ENCODE results near the gene SH3TC1. TPM values are rescaled to one million over a fixed set of nuclear protein-coding genes. Genes with fewer than 3 reads are reported as not detected.

SH3TC1 gene
- 199 and 223 TPM in 2 replicates for total RNA-seq (2013; cell fraction: nucleolus; rRNA removed)
- total RNA-seq (2014; rRNA removed) (30.4 and 33.1 TPM in 2 replicates), total RNA-seq (2014; rRNA removed; fragmentation: Illumina TruSeq; extraction: Trizol) (14.6 and 15.4 TPM in 2 replicates), total RNA-seq (2021) (39.6 and 47.0 TPM in 2 replicates), polyA plus RNA-seq (2011; rRNA removed) (13.0 and 19.8 TPM in 2 replicates), polyA plus RNA-seq (2014; fragmentation: Illumina TruSeq; extraction: Trizol) (2.6 and 7.4 TPM in 2 replicates), polyA plus RNA-seq (2014; fragmentation: Nextera tagmentation; extraction: Ambion mirVana) (under 1 TPM; 0.19 to 0.62 TPM), polyA plus RNA-seq (2014; rRNA removed) (28.4 and 31.8 TPM in 2 replicates), polyA plus RNA-seq (2016; fragmentation: Nextera tagmentation; extraction: Ambion mirVana) (10 to 100 TPM; 17.0 to 19.8 TPM), polyA minus RNA-seq (2011; rRNA and poly(A)+ RNA removed) (23.7 and 77.3 TPM in 2 replicates), Bru-seq, nascent RNA (percentile 86 among the genes with signal in this experiment), BruChase-seq, experiment 1, labeled RNA remaining after a 6-hour chase (percentile 84 among the genes with signal in this experiment), BruChase-seq, experiment 2, labeled RNA remaining after a 2-hour chase (percentile 82 among the genes with signal in this experiment)
- 11.1 TPM for polyA plus RNA-seq (2011; ENCODE audit: low read depth)
- polyA plus RNA-seq (2011; cell fraction: cytosol; rRNA removed): 23.9 and 42.0 TPM in 2 replicates
- 186 and 189 TPM in 2 replicates for polyA plus RNA-seq (2011; cell fraction: nucleus; rRNA removed)
- 21.8 and 26.5 TPM in 2 replicates for polyA plus RNA-seq (2012)
- polyA minus RNA-seq (2011; cell fraction: cytosol; rRNA and poly(A)+ RNA removed): 22.4 and 33.3 TPM in 2 replicates
- 101 and 153 TPM in 2 replicates for polyA minus RNA-seq (2011; cell fraction: nucleus; rRNA and poly(A)+ RNA removed)
- long read RNA-seq, experiment 1, full-length matches to known transcripts: 4 of 17 reads
- long read RNA-seq, experiment 1, partial matches to known transcripts: 3 of 17 reads
- long read RNA-seq, experiment 1, other reads (novel, unspliced or antisense): 10 of 17 reads
- long read RNA-seq, experiment 2, partial matches to known transcripts: 2 of 8 reads
- long read RNA-seq, experiment 2, other reads (novel, unspliced or antisense): 6 of 8 reads

- Histone ChIP-seq H4K20me1 (ENCODE audit: control insufficient read depth, insufficient read depth) (no peaks in the 10 kb centered on the region), H3K27ac (ENCODE audit: control insufficient read depth, insufficient read depth) (peak within 1 kb of the TSS; percentile 94), H3K4me2 (ENCODE audit: control insufficient read depth, insufficient read depth) (peak within 1 kb of the TSS; percentile 100), H3K9me3 (replicated peaks; ENCODE audit: control insufficient read depth, insufficient read depth, low read length) (no peaks in the 10 kb centered on the region), H3K4me3 (peak within 1 kb of the TSS; percentile 74), H3K79me2 (ENCODE audit: control insufficient read depth, insufficient read depth, low read length) (peaks cover 50% of the 10 kb centered on the region), H2AFZ (ENCODE audit: control insufficient read depth, low read depth, low read length) (peak within 1 kb of the TSS; percentile 46), H3K4me1 (ENCODE audit: control insufficient read depth, insufficient read depth, low read length) (peaks cover 44% of the 10 kb centered on the region), H3K27me3 (replicated peaks in 1 of 2; ENCODE audit: control insufficient read depth in 2 of 2, insufficient read depth in 2 of 2, low read length in 1 of 2) (no peaks in the 10 kb centered on the region), H3K9ac (ENCODE audit: control insufficient read depth, insufficient read depth, low read length) (peak within 1 kb of the TSS; percentile 91), H3K36me3 (ENCODE audit: control insufficient read depth in 2 of 2, insufficient read depth in 2 of 2, low read length in 1 of 2) (no peaks in the 10 kb centered on the region)
- ChIA-PET CTCF (interaction anchor here (0.6 to 3.7 kb wide), 5 partner anchors 19 to 554 kb away, joined by 3 to 33 read pairs (median 8); no protein-coding TSS in a partner anchor), SMC1A (ENCODE audit: uncharacterized antibody, unreplicated experiment) (interaction anchor here (0.8 to 2.2 kb wide), 6 partner anchors 22 to 233 kb away, joined by 3 to 19 read pairs (median 6); no protein-coding TSS in a partner anchor), RAD21 (ENCODE audit: unreplicated experiment) (interaction anchor here (0.6 to 4.4 kb wide), 10 partner anchors 9 to 192 kb away, joined by 3 to 28 read pairs (median 4); no protein-coding TSS in a partner anchor), POLR2A (interaction anchor here (0.8 to 1.8 kb wide), 7 partner anchors 22 to 237 kb away, joined by 3 to 10 read pairs (median 4); partner anchors contain the start of gene ABLIM2)
- intact Hi-C loops (cut with micrococcal nuclease; ENCODE audit: unreplicated experiment): no loop called here
- in situ Hi-C loops (cut with MboI): no loop called here
- BruUV-seq (replicated peaks): no TSS peak
- WGBS (ENCODE audit: insufficient coverage, insufficient replicate concordance, low lambda C conversion rate, missing lambda C conversion rate): 1% methylated on average over 32 of the region's 32 CpGs
- DNase-seq (ENCODE audit: low read depth, low spot score) (peak; percentile 68), ATAC-seq (peak; percentile 80), FAIRE-seq (peak; percentile 97)
- no peak for TF ChIP-seq RUNX3 (IDR thresholded peaks at IDR 0.05; ENCODE audit: low read length)
- no peak for TF ChIP-seq ESRRA (IDR thresholded peaks at IDR 0.05; ENCODE audit: low read length)
- TF ChIP-seq NFYB (IDR thresholded peaks at IDR 0.05; ENCODE audit: insufficient read depth, low read depth, low read length): no peak
- TF ChIP-seq REST (IDR thresholded peaks at IDR 0.05; ENCODE audit: low read depth, low read length): 0 out of 2 replicates have a peak, but pooled peaks have one; percentile 5
- peak; percentile 38; the same call in 1 of the 2 replicates for TF ChIP-seq EED (IDR thresholded peaks at IDR 0.05; ENCODE audit: low read depth)
- TF ChIP-seq ZNF217 (IDR thresholded peaks at IDR 0.05): no peak
- peak; percentile 95 for TF ChIP-seq DPF2 (IDR thresholded peaks at IDR 0.05)
- peak; percentile 71 for TF ChIP-seq CREM (IDR thresholded peaks at IDR 0.05; ENCODE audit: low read depth)
- TF ChIP-seq JUNB (IDR thresholded peaks at IDR 0.05): no peak
- TF ChIP-seq NR2F1 (conservative IDR thresholded peaks at IDR 0.05): peak; percentile 75
- no peak for TF ChIP-seq RAD21 (IDR thresholded peaks at IDR 0.05; ENCODE audit: insufficient read depth, low read depth, low read length)
- TF ChIP-seq ZBTB11 (CRISPR knock-in tag; IDR thresholded peaks at IDR 0.05): no peak
Measured at GRCh38 chr4:8198906-8199593, at the start of gene SH3TC1. TSS of gene SH3TC1 (plus strand) at chr4:8199290. CDS start at chr4:8205195, 5,905 bp downstream.

All from GM12878 (cell line).